Measurements from ENCODE around the gene TM9SF1. TPM values are rescaled to one million over a fixed set of nuclear protein-coding genes. Genes with fewer than 3 reads are reported as not detected.
A peak's percentile ranks its signal among the peaks of the same experiment; 100 is the strongest.
"Not testable (repeated sequence)": the region's sequence is repeated elsewhere in the genome, so short reads cannot be mapped to it uniquely, and the experiment has no call there.

TM9SF1 gene
- total RNA-seq, 3 donors from 2014 or later, result 52.3 to 75.7 (median 71.1) TPM

- Histone ChIP-seq H3K36me3 (no peaks in the 10 kb centered on the region), H3K4me1 (peaks cover 0 to 7% of the 10 kb centered on the region in 2 donors), H3K27ac (no peak overlapping the region), H3K4me3 (no peak overlapping the region), H3K27me3 (no peaks in the 10 kb centered on the region), H3K9me3 (no peaks in the 10 kb centered on the region)
- no peak for DNase-seq (ENCODE audit: low spot score in 2 of 2)
- intact Hi-C loops (cut with DNase I; ENCODE audit: low total_unique reads), result no loop called here
- TF ChIP-seq POLR2A (IDR thresholded peaks at IDR 0.05) (no peak), POLR2AphosphoS5 (IDR thresholded peaks at IDR 0.05) (no peak)
- TF ChIP-seq, protein P1, sequence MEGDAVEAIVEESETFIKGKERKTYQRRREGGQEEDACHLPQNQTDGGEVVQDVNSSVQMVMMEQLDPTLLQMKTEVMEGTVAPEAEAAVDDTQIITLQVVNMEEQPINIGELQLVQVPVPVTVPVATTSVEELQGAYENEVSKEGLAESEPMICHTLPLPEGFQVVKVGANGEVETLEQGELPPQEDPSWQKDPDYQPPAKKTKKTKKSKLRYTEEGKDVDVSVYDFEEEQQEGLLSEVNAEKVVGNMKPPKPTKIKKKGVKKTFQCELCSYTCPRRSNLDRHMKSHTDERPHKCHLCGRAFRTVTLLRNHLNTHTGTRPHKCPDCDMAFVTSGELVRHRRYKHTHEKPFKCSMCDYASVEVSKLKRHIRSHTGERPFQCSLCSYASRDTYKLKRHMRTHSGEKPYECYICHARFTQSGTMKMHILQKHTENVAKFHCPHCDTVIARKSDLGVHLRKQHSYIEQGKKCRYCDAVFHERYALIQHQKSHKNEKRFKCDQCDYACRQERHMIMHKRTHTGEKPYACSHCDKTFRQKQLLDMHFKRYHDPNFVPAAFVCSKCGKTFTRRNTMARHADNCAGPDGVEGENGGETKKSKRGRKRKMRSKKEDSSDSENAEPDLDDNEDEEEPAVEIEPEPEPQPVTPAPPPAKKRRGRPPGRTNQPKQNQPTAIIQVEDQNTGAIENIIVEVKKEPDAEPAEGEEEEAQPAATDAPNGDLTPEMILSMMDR (IDR thresholded peaks at IDR 0.05), result no peak
Measured at GRCh38 chr14:24219521-24219920, 24.3 kb upstream of the TM9SF1 start.

GRCh38 chr14:24219080-24219479, 23.8 kb upstream of the TM9SF1 start:
- H3K36me3 ChIP-seq, result no peaks in the 10 kb centered on the region
- peaks cover 0 to 10% of the 10 kb centered on the region in 2 donors for H3K4me1 ChIP-seq
- H3K27me3 ChIP-seq, result no peaks in the 10 kb centered on the region
- intact Hi-C loops (cut with DNase I; ENCODE audit: low total_unique reads), result no loop called here
- no peak overlapping the region for H3K27ac ChIP-seq
- H3K9me3 ChIP-seq, result no peaks in the 10 kb centered on the region
- H3K4me3 ChIP-seq, result no peak overlapping the region
- no peak for DNase-seq (ENCODE audit: low spot score in 2 of 2)
- TF ChIP-seq POLR2A (IDR thresholded peaks at IDR 0.05) (no peak), POLR2AphosphoS5 (IDR thresholded peaks at IDR 0.05) (no peak)
- TF ChIP-seq, protein P1 (IDR thresholded peaks at IDR 0.05), result no peak

- H3K36me3 ChIP-seq; intact Hi-C loops (cut with DNase I; ENCODE audit: low total_unique reads): not testable (repeated sequence)
Measured at GRCh38 chr14:24216876-24217275, 21.6 kb upstream of the TM9SF1 start.

GRCh38 chr14:24216345-24216699, 21.1 kb upstream of the TM9SF1 start:
- TF ChIP-seq, protein P1 (IDR thresholded peaks at IDR 0.05), result no peak
- TF ChIP-seq POLR2A (IDR thresholded peaks at IDR 0.05), result no peak
- TF ChIP-seq POLR2AphosphoS5 (IDR thresholded peaks at IDR 0.05), result no peak
- H3K4me3 ChIP-seq, result peak overlapping the region in 2 of 3 donors; percentile 76 to 87

More at GRCh38 chr14:24216876-24217275, 21.6 kb upstream of the TM9SF1 start:
- not testable (repeated sequence) for H3K27me3 ChIP-seq; H3K9me3 ChIP-seq; DNase-seq (ENCODE audit: low spot score in 2 of 2); H3K4me1 ChIP-seq; H3K4me3 ChIP-seq; H3K27ac ChIP-seq

DNA sequence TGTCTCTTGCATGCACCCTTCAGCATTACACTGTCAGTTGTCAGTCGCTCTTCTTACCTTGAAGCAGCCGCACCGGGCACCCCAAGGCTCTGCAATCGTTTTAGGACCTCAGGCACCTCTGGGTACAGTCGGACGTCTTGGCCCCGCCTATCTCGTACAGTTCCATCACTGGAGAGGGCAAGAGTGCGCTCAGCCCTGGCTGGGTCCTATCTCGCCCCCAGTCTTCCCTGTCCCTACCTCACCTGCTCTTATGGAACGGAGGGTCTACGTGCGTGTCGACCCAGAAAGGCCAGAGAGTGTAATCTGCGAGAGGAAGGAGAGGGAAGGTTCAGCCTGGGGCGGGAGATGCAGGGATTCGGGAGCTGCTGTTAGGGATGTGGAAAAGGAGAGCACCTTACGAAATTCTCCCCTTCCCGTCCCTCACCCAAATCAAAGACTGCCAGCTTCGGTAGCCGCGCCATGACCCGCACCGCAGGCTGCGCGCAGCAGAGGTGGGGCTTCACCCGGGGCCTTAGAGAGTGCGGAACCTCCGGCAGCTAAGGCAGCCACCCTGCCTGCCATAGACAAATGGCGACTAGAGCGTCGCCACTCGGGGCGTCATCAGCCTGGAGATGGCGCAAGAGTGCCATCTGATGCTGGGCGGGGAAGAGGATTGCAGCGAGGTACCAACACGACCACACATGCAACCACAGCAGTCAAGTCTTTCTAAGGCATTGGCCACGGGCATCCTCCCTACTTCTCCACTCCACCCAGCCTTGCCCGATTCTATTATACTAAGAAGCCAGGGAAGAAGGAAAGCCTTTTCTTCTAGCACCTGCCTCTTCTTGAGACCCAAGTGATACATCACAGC, 20.5 kb upstream of the TM9SF1 start, which contains the start of gene MDP1:
Gene MDP1 (minus strand): TSS at position 572 of the 850 bp plus-strand sequence. CDS start 111 bp downstream, at position 461.
- peaks cover 0 to 10% of the 10 kb centered on the region in 2 donors for H3K4me1 ChIP-seq
- intact Hi-C loops (cut with DNase I; ENCODE audit: low total_unique reads), result no loop called here
- H3K27me3 ChIP-seq, result no peaks in the 10 kb centered on the region
- peak within 1 kb of the TSS; percentile 76 to 87 (median 83) for H3K4me3 ChIP-seq
- peak within 1 kb of the TSS; percentile 91 to 96 for H3K27ac ChIP-seq
- TF ChIP-seq POLR2AphosphoS5 (IDR thresholded peaks at IDR 0.05) (peak; percentile 82 to 93 (median 85)), POLR2A (IDR thresholded peaks at IDR 0.05) (peak; percentile 51)
- TF ChIP-seq, protein P1 (IDR thresholded peaks at IDR 0.05), result peak; percentile 28 to 54 (median 34)
- no peaks in the 10 kb centered on the region for H3K36me3 ChIP-seq
- no peaks in the 10 kb centered on the region for H3K9me3 ChIP-seq
- peak; percentile 79 to 80 for DNase-seq (ENCODE audit: low spot score in 2 of 2)

More at GRCh38 chr14:24216345-24216699, 21.1 kb upstream of the TM9SF1 start:
- H3K27ac ChIP-seq, result peak overlapping the region; percentile 91 to 96
- no peaks in the 10 kb centered on the region for H3K27me3 ChIP-seq
- peaks cover 0 to 10% of the 10 kb centered on the region in 2 donors for H3K4me1 ChIP-seq
- no peaks in the 10 kb centered on the region for H3K9me3 ChIP-seq
- no peak for DNase-seq (ENCODE audit: low spot score in 2 of 2)
- H3K36me3 ChIP-seq, result no peaks in the 10 kb centered on the region
- intact Hi-C loops (cut with DNase I; ENCODE audit: low total_unique reads), result no loop called here

All from breast epithelium (tissue), 4 donors.